HG02981 (cell line): ENCODE results near the gene PYCARD.

Source experiments
- ATAC-seq: cut with Tn5 transposase; IDR thresholded peaks from one replicate; pipeline ENCODE4 v1.9.1; 2021; ENCODE audit warnings: mild to moderate bottlenecking, moderate library complexity; ENCODE audit not compliant: unreplicated experiment

Gene PYCARD

GRCh38 chr16:31167315-31167714 lies 35.2 kb downstream of the PYCARD start:
- ATAC-seq: no peak

- ATAC-seq: no peak
Measured at GRCh38 chr16:31157136-31157535, 45.4 kb downstream of the PYCARD start.
